T follicular helper cell (primary cell): ENCODE measurements around the gene PSMG3.

Source experiments
- DNase-seq: peaks from one replicate; pipeline ENCODE4 v3.0.0-alpha.2; 2020; ENCODE audit warnings: low read depth
- total RNA-seq, 2 experiments: gene quantifications; one replicate each; lab custom pipeline; 2026; lab: John Stamatoyannopoulos, UW

Gene PSMG3, protein sequence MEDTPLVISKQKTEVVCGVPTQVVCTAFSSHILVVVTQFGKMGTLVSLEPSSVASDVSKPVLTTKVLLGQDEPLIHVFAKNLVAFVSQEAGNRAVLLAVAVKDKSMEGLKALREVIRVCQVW
- total RNA-seq: 26.2 to 45.4 reads per million in 2 experiments

DNA sequence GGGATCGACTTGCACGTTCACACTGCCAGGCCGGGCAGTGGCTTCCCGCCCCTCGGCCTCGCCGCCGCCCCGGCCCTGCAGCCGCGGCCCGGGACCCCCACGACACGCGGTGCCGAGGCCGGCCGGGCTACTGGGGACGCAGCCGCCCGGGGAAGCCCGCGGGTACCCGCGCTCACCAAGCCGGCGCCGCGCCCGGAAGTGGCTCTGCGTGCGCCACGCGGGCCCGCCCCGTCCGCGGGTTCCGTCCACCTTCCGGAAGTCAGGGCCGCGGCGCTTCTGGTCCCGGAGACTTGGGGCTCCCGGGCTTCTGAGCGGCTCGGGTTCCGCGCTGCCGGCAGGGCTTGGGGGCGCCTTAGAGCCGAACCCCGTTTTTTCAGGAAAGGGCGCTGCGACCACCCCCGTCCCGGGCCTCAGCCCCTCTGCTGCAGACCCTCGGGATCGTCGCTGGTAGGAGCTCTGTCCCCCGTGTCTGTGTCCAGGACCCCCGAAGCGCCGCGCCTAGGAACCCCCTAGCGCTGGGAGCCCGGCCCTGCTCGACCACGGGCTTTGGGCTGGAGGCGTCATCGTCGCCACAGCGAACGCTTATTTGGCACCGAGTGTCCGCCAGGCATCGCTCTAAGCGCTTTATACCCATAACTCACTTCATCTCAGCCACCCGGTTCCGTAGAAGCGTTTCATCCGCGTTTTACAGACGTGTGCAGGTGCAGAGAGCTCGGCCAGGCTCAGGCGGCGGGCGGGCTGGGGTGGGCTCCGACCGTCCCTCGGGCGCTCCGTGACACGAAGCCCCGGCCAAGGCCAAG, at the start of gene PSMG3:
PSMG3 (minus strand) TSS at position 200 of the 800 bp plus-strand sequence. CDS start 693 bp downstream, outside the sequence.
- DNase-seq: peak; percentile 69

DNA sequence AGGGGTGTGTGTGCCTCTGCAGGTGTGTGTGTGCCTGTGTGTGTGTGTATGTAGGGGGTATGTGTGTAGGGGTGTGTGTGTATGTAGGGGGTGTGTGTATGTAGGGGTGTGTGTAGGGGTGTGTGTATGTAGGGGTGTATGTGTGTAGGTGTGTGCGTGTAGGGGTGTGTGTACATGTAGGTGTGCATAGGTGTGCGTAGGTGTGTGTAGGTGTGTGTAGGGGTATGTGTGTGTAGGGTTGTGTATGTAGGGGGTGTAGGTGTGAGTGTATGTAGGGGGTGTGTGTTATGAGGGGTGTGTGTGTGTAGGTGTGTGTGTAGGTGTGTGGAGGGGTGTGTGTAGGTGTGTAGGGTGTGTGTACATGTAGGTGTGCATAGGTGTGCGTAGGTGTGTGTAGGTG, 48.6 kb upstream of the PSMG3 start:
- no peak for DNase-seq

DNA sequence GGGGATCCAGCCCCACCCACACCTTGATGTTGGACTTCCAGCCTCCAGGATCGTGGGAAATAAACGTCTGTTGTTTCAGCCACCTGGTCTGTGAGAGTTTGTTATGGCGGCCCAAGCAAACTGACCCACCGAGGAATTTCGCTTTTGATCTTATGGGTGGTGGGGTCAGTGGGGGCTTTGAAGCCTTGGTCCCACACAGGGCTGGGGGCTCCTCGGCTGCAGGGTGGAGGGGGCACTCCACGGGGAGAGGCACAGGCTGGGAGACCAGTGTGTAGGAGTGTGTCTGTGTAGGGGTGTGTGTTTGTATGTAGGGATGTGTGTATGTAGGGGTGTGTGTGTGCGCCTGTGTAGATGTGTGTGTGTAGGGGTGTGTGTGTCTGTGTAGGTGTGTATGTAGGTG, 48.1 kb upstream of the PSMG3 start:
- DNase-seq: no peak

DNA sequence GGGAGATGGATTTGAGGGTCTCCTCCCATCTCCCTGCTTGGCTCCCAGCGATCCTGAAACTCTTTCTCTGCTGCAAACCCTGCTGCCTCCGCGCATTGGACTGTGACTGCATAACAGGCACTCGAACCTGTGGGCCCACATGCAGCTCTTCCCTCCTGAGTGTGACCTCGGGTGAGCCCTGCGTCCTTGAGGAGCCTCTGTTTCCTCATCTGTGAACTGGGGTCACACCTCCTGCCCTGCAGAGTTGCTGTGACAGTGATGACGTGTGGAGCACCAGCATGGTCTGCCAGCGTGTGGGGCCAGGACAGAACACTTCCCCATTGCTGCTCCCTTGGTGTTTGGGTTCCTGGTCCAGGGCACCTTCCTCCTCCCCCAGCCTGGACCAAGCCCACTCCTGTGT, 46.9 kb upstream of the PSMG3 start:
- no peak for DNase-seq

DNA sequence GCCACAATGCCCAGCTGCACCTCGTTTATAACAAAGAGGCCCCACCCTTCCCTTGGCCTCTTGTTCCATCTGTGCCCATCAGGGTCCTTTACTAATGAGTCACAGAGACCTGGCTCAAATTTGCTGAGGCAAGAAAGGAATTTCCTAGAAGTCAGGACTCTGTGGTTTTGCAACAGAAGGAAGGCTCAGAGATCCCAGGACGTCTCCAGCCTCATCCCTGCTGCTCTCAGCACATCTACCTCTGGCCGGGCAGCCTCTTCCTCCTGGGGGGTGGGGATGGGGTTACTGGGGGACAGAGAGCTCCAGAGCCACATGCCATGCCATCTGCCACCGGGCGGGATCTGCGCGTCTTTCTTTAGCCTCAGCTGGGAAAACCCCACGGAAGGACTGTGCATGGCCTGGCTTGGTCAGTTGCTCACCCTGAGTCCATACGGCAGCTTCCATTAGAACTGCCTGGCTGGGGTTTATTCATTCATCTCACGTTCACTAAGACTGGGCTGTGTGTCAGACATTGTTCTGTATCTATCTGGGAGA, 41.9 kb upstream of the PSMG3 start:
- DNase-seq: no peak

DNA sequence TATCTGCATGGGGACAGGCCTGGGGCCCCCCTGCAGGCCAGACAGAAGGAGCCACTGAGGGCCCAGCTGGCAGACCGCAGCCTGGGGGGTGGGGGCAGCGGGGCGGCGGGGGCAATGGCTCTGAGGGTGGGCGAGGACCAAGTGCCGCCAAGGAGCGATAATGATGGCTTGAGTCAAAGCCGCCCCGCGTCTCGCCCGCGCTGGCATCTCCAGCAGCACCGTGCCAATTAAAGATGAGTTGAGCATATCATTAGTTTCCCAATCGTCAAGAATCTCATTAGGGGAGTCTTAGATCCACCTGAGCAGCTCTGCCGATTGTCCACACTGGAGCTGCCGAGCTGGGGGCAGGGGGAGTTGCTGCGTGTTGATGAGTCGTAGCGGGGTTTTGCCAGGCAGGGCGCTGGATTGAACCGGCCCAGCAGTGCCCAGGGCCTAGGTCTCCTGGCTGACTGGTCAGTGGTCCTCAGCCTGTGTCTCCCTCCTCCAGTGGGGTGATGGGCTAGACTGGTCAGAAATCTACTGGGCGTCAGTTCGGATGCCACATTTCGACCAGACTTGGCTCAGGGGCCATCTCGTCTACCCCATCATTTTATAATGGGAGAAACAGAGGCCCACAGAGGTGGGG, 41.0 kb upstream of the PSMG3 start:
- no peak for DNase-seq

DNA sequence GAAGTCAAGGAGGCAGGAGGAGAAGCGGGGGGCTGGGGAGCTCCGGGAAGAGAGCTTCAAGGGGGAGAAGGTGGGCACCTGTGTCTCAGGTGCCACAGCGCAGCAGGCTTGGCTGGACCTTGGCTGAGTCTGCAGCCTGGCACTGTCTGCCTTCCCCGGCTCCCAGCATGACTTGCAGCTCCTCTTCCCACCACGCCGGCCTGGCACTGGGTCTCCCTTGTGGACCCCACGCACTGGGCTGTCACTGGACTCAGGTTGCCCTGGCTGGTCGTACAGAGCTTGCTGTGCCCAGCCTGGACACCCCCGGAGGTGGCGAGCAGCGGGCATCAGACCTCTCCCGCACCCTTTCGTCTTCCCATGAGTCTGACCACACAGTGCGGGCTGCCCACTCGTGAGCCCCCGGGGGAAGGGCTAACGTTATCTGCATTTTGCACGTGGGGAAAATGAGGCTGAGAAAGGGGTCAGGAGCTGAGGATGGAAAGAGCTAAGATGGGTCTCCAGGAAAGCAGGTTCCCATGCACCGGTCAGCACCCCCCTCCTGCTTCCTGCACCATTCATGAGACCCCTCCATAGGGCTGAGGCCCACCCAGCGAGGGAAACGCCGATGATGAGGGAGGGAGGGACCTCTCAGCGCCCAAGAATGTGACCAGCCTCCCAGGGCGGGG, 40.3 kb upstream of the PSMG3 start:
- no peak for DNase-seq

DNA sequence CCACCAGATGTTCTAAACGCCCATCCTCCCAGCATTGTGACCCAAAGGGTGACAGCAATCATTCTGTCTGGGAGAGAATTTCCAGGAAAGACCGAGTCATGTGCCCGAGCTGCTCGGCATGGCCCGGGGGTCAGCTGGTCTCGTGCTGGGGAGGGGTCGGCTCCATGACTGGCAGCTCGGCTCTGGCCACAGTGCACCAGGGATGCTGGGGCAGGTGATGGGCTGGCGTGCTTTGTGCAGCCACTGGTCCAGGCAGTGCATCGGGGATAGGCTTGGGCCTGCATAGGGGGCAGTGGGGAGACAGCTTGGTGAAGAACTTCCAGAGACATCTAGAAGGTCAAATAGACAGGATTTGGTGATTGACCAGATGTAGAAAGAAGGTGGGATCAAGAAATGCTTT, 39.2 kb upstream of the PSMG3 start:
- no peak for DNase-seq

DNA sequence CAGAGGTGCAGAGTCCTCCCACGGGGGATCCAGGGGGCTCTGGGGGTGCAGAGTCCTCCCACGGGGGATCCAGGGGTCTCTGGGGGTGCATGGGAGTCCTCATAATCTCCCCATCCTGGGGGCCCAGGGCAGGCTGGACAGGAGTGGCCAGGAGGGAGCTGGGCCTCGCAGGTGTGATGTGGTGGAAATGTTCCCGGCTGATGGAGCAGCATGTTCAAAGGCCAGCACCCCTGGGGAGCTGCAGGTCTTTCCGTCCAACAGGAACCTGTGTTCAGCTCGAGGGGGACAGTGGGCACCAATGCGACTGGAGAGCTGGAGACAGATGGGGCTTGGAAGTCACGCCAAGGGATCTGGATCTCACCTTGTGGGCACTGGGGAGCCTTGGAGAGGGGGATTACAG, 38.5 kb upstream of the PSMG3 start:
- DNase-seq: no peak

DNA sequence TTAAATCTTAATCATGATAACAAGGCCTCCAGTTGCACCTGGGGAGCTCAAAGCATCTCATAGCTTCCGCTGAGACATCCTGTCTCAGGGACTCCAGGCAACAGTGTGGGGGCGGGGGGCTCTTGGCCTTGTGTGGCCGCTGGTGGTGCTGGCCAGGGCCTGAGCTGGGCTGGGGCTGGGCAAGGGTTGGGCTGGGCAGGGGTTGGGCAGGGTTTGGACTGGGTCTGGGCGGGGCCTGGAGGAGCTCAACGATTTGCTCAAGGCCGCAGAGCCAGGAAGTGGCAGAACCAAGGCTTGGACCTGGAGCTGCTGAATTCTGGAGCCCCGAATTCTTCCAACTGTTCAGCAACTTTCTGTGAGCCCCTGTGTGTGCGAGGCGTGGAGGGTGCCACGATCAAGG, 37.9 kb upstream of the PSMG3 start:
- DNase-seq: no peak

DNA sequence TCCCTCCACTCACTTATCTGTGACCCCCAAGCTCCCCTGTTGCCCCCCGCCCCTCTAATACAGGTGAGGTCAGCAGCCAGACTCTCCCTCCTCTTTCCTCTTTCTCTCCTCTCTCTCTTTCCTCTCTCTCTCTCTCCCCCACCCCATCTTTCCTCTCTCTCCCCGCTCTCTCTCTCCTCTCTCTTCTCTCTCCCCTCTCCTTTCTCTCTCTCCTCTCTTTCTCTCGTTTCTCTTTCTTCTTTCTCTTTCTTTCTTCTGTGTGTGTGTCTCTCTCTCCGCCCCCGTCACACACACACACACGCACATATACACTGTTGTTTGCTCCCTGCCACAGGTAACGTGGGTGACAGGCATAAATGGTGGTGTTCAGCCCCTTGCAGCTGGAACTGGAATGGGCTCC, 37.2 kb upstream of the PSMG3 start:
- no peak for DNase-seq

DNA sequence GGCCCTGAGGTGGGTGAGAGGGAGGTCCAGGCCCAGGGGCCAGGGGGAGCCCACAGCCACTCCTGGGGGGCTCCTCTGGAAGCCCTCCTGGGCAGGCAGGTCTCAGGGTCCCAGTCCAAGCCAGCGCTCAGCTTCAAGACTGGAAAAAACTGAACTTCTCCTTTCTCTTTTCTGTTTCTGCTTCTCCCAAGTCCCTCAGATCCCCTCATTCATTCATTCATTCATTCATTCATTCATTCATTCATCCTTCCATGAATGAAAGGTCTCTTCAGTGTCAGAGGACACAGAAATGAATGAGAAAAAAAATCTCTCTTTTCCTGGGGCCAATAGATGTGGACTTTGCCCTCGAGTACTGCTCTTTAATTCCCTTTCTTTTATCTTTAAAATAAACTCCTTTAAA, 34.6 kb upstream of the PSMG3 start:
- no peak for DNase-seq

DNA sequence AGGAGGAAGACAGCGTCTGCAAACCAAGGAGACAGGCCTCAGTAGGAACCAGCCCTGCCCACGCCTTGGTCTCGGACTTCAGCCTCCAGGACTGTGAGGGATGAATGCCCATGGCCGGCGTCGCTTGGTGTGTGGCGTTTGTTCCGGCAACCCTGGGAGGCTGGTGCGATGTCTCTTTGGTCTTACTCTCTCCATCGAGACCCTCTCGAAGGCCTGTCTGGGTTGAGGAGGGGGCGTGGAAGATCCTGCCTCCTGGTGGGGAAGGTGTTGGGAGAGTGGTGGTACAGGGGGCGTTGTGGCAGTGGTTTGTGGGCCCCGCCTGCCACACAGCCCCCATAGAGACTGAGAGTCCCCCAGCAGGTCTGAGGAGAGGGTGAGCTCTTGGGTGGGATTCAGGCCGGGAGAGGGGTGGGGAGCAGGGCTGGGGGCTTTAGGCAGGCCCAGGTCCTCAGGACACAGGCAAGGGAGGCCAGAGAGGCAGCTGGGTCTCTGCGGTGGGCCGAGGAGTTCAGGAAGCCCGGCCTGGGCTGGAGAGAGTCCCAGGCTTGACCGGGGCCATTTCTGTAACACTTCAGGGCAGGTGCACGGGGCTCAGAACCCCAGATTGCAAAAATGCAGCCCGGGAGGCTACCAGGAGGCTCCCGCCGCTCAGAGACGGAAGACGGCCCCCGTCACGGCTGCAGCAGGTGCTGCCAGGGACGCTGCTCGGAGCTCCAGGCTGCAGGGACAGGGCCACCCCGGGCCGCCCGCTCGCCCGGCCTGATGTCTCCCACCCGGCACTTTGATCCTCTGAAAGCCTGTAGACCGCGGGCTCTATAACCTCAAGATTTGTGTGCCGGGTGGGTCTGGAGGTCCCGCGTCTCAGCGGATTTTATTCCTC, 33.8 kb upstream of the PSMG3 start:
- no peak for DNase-seq

DNA sequence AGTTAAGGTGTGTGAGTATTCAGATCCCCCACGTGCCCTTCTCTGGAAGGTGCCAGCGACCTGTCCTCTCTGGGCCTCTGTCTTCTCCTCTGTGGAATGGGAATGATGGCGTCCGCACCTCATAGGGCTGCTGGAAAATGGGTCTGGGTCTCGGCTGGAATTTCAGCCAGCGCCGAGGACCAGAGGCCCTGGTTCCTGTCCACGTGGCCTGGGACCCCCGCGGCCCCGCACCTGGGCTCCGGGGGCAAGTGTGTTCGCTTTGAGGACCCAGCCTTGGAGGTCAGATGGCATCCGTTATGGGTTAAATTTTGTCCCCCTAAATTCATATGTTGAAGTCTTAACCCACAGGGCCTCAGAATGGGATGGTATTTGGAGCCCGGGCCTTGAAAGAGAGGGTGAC, 32.6 kb upstream of the PSMG3 start:
- DNase-seq: no peak

DNA sequence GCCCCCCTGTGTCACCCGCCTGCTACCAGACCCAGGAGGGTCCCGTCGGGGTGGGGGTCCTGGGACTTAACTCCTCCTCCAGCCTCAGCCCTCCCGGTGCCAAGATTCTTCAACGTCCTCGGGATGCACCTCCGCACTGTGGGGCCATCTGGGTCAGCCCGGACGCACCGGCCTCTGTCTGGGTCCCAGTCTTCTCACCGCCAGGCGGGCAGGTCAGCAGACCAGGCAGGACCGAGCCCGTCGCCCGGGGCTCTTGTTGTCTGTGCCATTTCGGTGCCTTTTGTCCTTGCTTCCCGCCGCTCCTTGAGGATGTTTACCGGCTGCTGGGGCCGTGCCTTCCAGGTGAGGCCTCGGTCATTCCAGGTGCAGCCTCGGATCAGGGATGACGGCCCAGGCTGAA, 32.1 kb upstream of the PSMG3 start:
- DNase-seq: no peak

DNA sequence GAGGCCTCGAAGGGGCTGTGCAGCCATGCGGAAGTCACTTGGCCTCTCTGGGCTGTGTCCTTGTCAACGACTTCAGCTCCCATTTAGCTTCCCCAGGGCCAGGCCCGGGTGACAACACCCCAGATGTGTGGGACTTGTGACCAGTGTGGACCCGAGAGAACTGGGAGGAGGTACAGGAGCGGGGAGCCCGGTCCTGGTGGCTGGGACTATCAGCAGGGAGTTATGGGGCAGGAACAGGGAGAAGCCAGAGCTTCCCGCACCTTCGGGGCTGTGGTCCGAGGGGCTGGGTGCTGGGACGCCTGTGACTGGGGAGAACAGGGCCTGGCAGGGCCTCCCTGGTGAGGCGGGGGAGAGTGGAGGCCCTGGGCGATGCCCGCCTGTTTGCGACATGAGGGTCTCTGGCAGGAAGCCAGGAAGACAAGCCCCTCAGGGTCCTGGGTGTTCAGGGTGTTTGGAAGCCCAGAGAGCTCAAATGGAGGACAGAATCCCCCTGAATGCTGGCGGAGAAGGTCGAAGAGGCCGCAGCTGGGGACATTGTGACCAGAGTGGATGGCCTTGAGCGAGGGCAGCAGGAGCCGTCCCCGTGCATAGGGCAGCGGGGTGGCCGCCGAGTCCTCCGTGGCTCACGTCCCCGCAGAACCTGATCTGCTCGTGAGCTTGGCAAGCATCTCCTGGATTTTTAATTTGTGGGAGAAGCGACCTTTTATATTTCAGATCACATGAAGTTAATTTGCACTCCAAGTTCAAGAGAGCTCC, 30.0 kb upstream of the PSMG3 start:
- no peak for DNase-seq

DNA sequence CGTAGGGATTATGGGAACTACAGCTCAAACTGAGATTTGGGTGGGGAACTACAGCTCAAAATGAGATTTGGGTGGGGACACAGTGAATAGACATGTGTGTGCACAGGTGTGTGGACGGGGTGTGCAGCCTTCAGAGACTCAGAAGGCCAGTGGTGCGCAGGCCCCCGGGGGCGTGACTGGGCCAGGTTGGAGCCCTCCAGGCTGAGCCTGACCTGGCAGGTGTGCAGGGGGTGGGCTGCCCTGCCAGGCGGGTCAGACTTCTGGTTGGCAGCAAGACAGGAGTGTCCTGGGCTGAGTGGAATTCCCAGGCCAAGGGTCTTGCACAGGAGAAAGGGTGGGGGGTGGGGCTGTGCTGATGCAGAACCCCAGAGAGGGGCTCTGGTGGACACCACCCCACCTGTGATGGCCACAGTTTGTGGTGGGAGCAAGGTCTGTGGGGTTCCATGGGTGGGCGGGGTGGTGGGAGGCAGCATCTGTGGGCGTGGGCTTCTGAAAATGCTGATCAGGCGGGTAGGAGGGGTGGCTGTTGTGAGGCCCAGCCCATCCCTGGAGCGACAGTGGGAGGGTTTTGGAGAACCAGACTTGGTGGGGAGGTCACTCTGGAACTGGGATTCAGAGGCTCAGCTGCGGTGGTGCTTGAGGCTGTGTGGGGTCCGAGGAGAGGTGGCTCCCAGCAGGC, 29.3 kb upstream of the PSMG3 start:
- no peak for DNase-seq

DNA sequence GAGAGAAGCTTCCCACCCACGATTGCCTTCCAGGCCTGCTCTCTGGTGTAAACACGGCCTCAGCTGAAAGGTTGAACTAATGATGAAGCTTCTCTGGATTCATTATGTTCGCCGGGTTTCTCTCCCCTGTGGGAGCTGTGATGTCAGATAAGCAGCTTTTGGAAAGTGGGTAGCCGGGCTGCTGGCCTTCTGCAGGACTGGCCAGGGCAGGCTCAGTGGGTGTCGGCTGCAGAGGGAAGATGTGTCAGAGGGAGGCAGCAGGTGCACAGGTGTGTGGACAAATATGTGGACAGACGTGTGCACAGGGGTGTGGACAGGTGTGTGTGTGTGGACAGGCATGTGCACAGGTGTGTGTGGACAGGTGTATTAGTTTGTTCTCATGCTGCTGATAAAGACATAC, 28.5 kb upstream of the PSMG3 start:
- no peak for DNase-seq

DNA sequence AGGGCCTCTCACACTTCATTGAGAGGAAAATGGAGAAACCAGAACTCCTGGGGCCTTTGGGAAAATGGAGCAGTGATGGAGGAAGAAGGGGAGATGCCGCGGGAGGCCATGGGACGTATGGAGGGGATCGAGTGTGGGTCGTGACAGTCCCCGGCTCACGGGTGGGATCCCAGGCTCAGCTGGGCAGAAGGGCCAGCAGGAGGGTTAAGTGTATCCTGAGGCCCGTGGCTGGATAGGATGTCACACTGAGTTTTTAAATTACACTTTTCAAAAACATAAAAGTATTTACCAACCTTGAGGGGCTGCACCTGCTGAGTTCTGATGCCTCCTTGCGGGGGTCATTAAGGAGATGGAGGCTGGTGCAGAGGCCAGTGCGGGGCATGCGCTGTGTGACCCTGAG, 28.0 kb upstream of the PSMG3 start:
- DNase-seq: no peak

DNA sequence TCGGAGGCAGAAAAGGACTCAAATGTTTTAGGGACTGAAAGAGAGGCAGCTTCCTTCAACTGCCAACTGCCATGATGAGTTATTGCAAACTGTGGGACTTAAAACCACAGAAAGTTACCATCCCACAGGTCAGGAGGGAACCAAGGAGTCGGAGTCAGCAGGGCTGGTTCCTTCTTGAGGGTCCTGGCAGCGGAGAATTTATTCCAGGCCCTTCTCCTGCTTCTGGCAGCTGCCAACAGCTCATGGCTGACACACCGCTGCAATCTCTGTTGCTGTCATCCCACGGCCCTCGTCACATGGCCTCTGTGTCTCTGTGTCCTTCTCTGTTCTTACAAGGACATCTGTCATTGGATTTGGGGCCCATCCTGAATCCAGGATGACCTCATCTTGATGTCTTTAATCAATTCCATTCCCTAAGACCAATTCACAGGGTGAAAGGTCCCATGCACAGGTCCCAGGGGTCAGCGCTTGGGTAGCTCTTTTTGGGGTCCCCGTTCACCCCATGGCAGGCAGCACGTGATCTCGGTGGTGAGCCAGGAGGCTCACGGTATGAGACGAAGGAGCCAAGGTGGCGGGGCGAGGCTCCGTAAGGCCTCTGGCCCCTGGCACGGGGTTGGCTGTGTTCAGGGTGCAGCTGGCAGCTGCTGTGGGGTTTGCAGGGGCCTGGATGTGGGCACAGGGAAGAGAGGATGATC, 27.4 kb upstream of the PSMG3 start:
- DNase-seq: no peak
